ENCODE results near the gene PYY.

GRCh38 chr17:44000141-44000860 lies 46.6 kb upstream of the PYY start:
- no peak for TF ChIP-seq CTCF (IDR thresholded peaks at IDR 0.05)
- no peak for TF ChIP-seq POLR2A (IDR thresholded peaks at IDR 0.05)
- no peak for TF ChIP-seq EP300 (IDR thresholded peaks at IDR 0.05)
- TF ChIP-seq POLR2AphosphoS5 (IDR thresholded peaks at IDR 0.05), result no peak
